KMS-11 (cell line): ENCODE results near the gene ARHGEF10L.

Experiments
- H2AFZ ChIP-seq: fragments of 200-600 bp; sonication (generic); 2 replicates; pipeline ENCODE4 v1.6.1; 2016; ENCODE audit warnings: antibody characterized with exemption, mixed run types, low read depth
- H3K27ac ChIP-seq: fragments of 200-600 bp; sonication (generic); 2 replicates; pipeline ENCODE4 v1.6.1; 2016; ENCODE audit warnings: mild to moderate bottlenecking, mixed run types
- H3K27me3 ChIP-seq: fragments of 200-600 bp; sonication (generic); 2 replicates; pipeline ENCODE4 v1.6.1; 2017; ENCODE audit warnings: mild to moderate bottlenecking, low read depth, mixed run types, moderate library complexity; ENCODE audit not compliant: insufficient read depth
- H3K36me3 ChIP-seq: fragments of 200-600 bp; sonication (generic); 2 replicates; pipeline ENCODE4 v1.6.1; 2017; ENCODE audit warnings: mild to moderate bottlenecking, mixed run types; ENCODE audit not compliant: insufficient read depth
- H3K4me1 ChIP-seq: fragments of 200-600 bp; sonication (generic); 2 replicates; pipeline ENCODE4 v1.6.1; 2016; ENCODE audit warnings: mild to moderate bottlenecking, low read depth, mixed run types; ENCODE audit not compliant: poor library complexity, severe bottlenecking
- H3K4me2 ChIP-seq: fragments of 200-600 bp; sonication (generic); 2 replicates; pipeline ENCODE4 v1.7.0; 2016; ENCODE audit warnings: mild to moderate bottlenecking, mixed run types
- H3K4me3 ChIP-seq: fragments of 200-600 bp; sonication (generic); IDR thresholded peaks from 2 replicates; pipeline ENCODE4 v1.6.1; 2017; ENCODE audit warnings: low read depth, low read length, mixed read lengths; ENCODE audit not compliant: insufficient read depth
- H3K79me2 ChIP-seq: fragments of 200-600 bp; sonication (generic); 2 replicates; pipeline ENCODE4 v1.6.1; 2016; ENCODE audit warnings: low read depth, mixed run types; ENCODE audit not compliant: insufficient read depth
- H3K9ac ChIP-seq: fragments of 200-600 bp; sonication (generic); 2 replicates; pipeline ENCODE4 v1.6.1; 2016; ENCODE audit warnings: mild to moderate bottlenecking, mixed run types
- H4K20me1 ChIP-seq: fragments of 200-600 bp; sonication (generic); 2 replicates; pipeline ENCODE4 v1.6.1; 2016; ENCODE audit warnings: mild to moderate bottlenecking, mixed run types; ENCODE audit not compliant: insufficient read depth
- TF ChIP-seq, protein P1 (sequence below): fragments of 200-600 bp; sonication (generic); conservative IDR thresholded peaks from 2 replicates; pipeline ENCODE4 v1.6.1; 2017; ENCODE audit warnings: low read depth, mild to moderate bottlenecking, antibody characterized with exemption, low read length, moderate library complexity, mixed read lengths

Gene ARHGEF10L

DNA sequence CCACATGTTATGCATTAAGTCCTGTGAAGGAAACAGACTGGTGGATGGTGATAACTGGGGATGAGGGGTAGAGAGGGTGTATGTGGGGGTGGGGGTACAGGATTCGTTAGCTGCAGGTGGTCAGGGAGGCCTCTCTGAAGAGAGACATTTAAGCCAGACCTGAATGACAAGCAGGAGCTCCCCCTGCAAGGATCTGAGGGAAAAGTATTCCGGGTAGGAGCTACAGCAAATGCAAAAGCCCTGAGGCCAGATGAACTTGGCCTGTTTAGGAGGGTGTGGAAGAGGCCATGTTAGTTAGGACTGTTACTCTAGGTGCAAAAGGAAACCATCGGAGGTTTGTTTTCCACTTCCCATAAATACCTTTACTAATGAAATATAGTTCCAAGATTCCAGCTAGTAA lies 9.9 kb downstream of the ARHGEF10L start:
- H3K9ac ChIP-seq = no peak overlapping the region
- H3K4me1 ChIP-seq = no peaks in the 10 kb centered on the region
- TF ChIP-seq, protein P1, sequence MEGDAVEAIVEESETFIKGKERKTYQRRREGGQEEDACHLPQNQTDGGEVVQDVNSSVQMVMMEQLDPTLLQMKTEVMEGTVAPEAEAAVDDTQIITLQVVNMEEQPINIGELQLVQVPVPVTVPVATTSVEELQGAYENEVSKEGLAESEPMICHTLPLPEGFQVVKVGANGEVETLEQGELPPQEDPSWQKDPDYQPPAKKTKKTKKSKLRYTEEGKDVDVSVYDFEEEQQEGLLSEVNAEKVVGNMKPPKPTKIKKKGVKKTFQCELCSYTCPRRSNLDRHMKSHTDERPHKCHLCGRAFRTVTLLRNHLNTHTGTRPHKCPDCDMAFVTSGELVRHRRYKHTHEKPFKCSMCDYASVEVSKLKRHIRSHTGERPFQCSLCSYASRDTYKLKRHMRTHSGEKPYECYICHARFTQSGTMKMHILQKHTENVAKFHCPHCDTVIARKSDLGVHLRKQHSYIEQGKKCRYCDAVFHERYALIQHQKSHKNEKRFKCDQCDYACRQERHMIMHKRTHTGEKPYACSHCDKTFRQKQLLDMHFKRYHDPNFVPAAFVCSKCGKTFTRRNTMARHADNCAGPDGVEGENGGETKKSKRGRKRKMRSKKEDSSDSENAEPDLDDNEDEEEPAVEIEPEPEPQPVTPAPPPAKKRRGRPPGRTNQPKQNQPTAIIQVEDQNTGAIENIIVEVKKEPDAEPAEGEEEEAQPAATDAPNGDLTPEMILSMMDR = no peak
- H3K27ac ChIP-seq = no peak overlapping the region
- H3K4me3 ChIP-seq = no peak overlapping the region
- peaks cover 22% of the 10 kb centered on the region; the same call in 1 of the 2 replicates for H3K27me3 ChIP-seq
- no peak overlapping the region for H3K4me2 ChIP-seq
- H3K36me3 ChIP-seq = no peaks in the 10 kb centered on the region
- H3K79me2 ChIP-seq = no peaks in the 10 kb centered on the region
- no peaks in the 10 kb centered on the region for H4K20me1 ChIP-seq
- no peak overlapping the region for H2AFZ ChIP-seq

DNA sequence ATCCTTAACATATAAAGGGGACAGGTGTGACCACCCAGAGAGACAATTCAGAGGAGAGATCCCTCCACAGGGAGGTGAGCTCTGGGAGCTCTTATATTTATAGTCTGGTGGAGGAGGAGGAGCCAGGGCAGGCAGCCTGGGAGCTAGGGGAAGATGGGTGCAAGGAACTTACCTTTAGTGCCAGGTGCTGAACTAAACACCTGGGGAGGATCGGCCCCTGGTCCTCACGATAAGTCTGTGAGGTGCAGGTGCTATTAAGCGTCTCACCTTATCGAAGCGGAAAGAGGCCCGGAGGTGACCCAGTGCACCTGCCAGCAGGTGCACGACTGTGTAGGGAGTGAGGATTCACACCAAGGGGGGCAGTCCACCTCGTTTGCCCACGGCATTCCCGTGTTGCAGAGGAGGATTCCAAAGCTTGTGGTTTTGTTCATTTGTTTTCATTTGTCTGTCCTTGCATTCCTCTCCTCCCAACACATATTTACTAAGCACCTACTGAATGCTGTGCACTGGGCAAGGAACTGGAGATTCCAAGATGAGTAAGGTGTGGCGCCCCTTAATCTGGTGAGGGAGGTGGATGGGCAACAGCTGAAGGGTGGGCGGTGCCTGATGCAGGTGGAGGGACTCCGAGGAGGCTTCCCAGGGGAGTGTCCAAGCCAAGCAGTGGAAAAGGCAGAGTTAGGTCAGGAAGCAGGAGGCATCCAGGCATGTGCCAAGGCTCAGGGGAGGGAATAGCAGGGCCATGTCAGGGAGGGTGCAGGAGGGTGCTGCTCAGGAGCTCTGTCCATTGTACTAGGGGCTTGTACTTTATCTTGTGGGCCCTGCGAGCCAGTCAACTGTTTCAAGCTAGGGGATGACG lies 11.5 kb downstream of the ARHGEF10L start:
- Histone ChIP-seq H3K4me2 (no peak overlapping the region), H2AFZ (no peak overlapping the region), H3K4me1 (no peaks in the 10 kb centered on the region), H3K36me3 (no peaks in the 10 kb centered on the region), H3K27ac (no peak overlapping the region), H3K79me2 (no peaks in the 10 kb centered on the region), H3K9ac (no peak overlapping the region), H3K27me3 (peaks cover 22% of the 10 kb centered on the region; the same call in 1 of the 2 replicates), H4K20me1 (no peaks in the 10 kb centered on the region), H3K4me3 (no peak overlapping the region)
- TF ChIP-seq, protein P1 = no peak

DNA sequence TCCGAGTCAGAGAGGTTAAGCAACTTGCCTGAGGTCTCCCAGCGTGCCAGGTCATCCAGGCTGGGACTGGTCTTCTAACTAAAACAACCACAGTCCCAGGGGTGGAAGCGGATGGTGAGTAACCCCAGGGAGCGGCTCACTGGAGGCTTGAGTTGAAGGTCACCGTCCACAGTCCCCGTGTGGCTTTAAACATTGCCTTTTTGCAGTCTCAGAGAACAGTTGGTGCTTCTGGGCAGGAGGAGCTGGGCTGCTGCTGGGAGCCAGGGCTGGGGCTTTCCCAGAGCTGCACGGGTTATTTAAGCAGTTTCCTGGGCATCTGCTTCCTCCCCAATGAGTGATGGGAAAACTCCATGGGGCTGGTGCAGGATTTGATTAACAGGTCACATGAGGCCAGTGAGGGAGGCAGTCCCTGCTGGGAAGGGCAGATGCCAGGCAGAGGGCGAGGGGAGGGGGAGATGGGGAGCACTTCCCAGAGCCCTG lies 12.3 kb downstream of the ARHGEF10L start:
- TF ChIP-seq, protein P1 = no peak
- Histone ChIP-seq H3K79me2 (no peaks in the 10 kb centered on the region), H3K4me2 (no peak overlapping the region), H4K20me1 (no peaks in the 10 kb centered on the region), H3K4me3 (no peak overlapping the region), H3K27ac (no peak overlapping the region), H3K36me3 (no peaks in the 10 kb centered on the region), H3K27me3 (peaks cover 16% of the 10 kb centered on the region; the same call in 1 of the 2 replicates), H3K4me1 (no peaks in the 10 kb centered on the region), H3K9ac (no peak overlapping the region), H2AFZ (no peak overlapping the region)

DNA sequence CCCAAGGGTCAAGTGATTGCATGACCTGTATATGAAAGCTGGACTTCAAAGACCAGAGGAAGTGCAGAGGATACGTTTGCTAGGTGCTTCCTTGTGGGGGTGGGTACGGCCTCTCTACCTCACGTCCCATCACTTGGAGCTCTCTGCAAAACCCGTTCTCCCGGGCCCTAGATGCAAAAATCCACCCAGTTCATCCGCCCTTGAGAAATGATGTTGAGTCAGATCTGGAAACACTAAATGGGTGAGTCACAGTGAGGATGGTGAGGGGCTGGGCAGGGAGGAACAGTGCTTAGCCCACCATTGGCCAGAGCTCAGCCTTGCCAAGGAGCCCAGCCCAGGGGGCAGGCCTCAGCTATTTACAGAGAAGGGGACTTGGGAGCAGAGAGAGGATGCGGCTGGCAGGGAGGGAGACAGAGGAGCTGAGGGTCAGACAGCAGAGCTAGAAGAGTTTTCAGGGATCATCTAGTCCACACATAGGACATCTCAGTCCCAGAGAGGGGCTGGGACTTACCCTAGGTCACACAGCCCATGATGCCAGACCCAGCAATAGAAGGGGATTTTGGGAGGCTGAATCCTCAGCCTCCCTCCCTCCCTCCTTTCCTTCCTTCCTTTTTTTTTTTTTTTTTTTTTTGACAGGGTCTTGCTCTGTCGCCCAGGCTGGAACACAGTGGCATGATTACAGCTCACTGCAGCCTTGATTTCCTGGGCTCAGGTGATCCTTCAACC lies 14.6 kb downstream of the ARHGEF10L start:
- Histone ChIP-seq H3K79me2 (no peaks in the 10 kb centered on the region), H3K4me2 (no peak overlapping the region)

More for the DNA sequence above, 14.6 kb downstream of the ARHGEF10L start:
- H3K36me3 ChIP-seq = no peaks in the 10 kb centered on the region
- H4K20me1 ChIP-seq = no peaks in the 10 kb centered on the region
- H3K4me3 ChIP-seq = no peak overlapping the region
- no peaks in the 10 kb centered on the region for H3K4me1 ChIP-seq
- TF ChIP-seq, protein P1 = no peak
- peaks cover 10% of the 10 kb centered on the region; the same call in 1 of the 2 replicates for H3K27me3 ChIP-seq
- no peak overlapping the region for H3K9ac ChIP-seq
- no peak overlapping the region for H2AFZ ChIP-seq
- no peak overlapping the region for H3K27ac ChIP-seq
